Stimulated activated CD8-positive, alpha-beta memory T cell treated with anti-CD3 and anti-CD28 coated beads, Interleukin-15, amount 100 ng/mL, for 24 hours (primary cell): ENCODE data around the gene OR52K1.
"Not testable (repeated sequence)": the region's sequence is repeated elsewhere in the genome, so short reads cannot be mapped to it uniquely, and the experiment has no call there.

Source experiments
- DNase-seq: peaks from one replicate; pipeline ENCODE4 v3.0.0-alpha.2; 2020; ENCODE audit warnings: low read depth

The OR52K1 gene

DNA sequence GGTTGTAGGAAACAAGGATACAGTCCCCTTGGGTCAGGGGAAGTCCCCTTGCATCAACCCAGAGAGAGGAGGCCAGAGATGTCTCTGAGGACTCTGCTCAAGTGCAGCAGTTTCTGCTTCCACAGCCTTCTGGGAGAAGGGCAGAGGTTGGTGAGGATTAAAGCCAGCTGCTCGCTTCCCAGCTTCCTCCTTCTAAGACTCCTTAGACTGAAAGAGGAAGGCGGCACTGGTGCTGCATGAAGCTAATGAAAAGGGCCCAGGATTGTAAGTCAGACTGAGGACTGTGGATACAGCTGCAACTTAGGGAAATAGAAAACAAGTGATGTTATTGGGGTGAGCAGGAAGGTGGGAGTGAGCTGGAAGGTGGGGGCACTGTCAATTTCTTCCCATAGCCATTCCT is at the start of gene OR52K1:
Gene OR52K1, plus strand, starts transcription at position 202 of the 400 bp plus-strand sequence. CDS start 6,255 bp downstream, outside the sequence.
- no peak for DNase-seq

DNA sequence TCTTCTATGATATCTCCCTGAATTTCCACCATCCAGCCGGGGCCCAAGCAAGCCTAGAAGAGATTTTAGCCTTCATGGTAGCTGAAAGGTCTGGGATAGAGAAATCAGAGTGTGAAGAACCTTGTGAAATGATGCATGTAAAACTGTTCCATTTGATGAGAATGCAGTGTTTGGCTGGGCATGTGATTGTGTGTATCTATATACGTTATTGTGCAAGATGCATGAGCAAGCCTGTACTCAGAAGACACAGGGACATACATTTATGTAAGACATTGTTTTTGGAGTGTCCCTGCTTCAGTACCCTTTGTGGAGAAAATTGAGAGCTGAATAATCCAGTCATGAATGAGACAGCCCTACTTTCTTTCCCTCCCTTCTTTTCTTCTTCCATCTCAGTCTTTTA is 48.6 kb upstream of the OR52K1 start:
- DNase-seq, result no peak

DNA sequence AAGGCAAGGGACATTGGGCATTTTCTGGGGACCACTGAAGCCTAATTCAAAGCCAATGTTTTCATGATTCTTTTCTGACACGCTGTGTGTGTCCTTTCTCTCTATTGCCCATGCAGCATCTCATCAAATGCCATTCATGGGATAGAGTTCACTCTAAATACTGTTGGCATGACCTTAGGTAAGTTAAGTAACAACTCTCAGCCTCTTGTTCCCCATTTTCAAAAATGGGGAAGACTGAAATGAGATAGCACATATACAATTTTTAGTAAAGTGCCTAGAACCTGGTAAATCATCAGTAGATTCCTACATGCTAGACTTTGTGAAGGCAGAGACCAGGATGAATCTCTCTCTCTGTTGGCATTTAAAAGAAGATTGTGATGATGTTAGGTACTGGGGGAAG is 46.0 kb upstream of the OR52K1 start:
- no peak for DNase-seq

DNA sequence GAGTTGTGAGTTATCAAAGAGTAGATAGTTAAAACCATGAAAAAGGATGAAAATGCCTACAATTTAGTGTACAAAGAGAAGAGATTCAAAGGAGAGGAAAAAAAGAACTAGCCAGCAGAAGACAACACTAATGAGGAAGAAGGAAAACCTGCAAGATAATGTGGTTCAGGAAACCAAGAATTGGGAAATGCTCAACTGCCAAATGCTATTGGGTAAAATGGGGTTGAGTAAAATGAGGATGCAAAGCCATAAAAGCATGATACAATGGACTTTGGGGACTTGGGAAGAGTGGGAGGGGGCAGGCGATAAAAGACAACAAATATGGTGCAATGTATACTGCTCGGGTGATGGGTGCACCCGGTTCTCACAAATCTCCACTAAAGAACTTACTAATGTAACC is 40.9 kb upstream of the OR52K1 start:
- no peak for DNase-seq

DNA sequence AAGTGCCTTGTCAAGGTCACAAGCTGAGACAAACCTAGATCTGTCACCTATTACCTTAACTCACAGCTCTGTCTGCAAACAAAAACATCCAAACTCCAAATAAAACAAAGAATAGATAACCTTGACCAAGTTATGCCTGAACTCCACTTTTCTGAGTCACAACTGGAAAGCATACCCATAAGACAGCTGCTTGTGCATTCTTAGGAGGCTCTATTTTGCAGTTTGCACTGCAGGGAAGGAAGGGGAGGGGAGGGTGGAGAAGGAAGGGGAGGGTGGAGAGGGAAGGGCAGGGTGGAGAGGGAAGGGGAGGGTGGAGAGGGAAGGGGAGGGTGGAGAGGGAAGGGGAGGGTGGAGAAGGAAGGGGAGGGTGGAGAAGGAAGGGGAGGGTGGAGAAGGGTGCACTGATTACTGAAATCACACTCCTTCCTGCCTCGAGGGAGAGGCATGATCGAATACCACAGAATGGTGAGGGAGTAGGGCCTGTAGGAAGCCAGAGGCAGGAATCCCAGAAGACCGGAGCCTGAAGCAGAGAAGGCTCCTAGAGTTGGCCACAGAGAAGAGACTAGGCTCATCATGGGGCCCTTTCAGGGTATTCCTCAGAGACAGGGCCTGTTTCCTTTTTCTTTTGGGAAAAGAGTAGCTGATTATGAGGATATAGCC is 39.1 kb upstream of the OR52K1 start:
- DNase-seq, result no peak

DNA sequence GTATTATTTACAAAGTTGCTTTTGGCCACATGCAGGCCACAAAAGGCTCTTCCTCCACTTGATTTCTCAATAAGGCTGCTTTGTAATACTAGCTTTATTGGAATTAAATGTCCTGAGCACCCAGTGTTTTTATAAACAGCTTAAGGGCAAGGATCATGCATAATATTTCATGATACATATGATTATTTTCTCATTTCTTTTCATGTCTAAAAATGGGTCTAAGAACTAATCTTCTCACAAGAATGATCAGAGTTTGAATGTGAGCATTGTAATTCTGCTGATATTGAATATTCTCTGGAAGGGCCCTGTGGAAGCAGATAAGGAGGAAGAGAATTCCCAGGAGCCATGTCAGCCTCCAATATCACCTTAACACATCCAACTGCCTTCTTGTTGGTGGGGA is 33.5 kb upstream of the OR52K1 start, which contains the start of gene OR52K2:
Gene OR52K2, plus strand, starts transcription at position 301 of the 400 bp plus-strand sequence. Its CDS starts 45 bp downstream, at position 346.
- no peak for DNase-seq

DNA sequence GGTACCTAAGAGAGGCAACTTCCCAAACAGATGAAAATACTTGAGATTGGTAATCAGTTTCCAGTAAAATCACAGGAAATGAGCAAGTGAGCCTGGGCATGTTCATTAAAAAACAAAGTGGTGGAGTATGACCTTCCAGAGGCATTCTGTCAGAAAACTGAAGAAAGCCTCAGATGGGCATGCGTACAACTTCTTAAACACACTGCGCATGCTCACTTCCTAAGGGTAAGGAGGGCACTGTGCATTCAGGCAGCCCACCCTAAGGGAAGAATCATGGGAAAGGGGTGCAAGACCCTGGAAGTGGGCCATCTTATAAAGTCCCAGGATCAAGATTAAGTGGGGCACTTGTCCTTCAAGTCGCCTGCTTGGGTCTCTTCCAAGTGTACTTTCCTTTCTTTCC is 29.3 kb upstream of the OR52K1 start:
- no peak for DNase-seq

DNA sequence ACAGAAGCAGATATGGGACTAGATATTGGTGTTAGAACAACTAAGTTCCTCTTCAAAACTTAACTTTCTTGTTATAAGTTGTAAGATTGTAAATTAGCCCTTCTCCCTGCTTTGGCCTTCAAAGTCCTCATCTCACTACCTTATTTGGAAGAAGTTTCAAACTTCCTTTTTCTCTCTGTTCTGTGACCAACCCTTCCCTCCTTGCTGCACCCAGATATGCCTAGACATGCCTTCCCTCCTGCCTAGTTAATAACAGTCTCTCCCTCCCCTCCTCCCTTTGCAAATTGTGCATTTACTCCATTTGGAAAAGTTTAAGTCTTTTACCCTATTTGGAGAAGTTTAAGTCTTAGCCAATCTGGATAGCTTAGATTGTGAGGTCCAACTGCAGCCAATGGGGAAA is 28.4 kb upstream of the OR52K1 start:
- no peak for DNase-seq

DNA sequence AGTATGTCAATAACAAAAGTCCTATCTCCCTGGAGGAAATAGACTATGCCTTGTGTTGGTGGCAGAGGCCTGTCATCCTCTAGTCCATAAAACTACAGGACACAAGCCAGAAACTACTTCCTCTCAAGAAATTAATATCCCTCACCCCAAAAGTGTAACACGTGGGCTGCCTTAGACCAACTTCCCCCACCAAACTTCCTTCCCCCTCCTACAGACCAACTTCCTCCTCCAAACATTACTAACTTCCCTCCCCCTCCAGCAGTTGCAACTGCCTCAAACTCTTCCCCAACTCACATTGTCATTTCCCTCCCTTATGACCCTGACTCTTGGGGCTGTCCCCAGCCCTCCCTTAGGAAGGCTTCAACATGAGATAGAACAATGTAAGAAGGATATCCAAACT is 27.0 kb upstream of the OR52K1 start:
- DNase-seq, result no peak

DNA sequence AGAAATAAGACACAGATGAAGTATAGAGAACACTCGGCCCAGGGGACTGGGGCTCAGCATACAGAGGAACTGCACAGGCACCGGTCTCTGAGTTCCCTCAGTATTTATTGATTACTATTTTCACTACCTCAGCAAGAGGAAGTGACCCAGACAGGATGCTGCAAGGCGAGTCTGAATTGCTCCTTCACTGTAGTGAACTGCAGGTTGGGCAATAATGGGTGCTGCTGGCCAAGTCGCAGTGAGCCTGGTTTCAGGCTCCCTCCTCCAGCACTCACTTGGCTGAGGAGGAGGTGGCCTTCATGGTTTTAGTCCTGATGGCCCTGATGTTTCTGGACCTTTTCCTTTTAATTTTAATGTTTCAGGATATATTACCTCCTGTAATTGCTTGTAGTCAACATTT is 22.9 kb upstream of the OR52K1 start:
- no peak for DNase-seq

DNA sequence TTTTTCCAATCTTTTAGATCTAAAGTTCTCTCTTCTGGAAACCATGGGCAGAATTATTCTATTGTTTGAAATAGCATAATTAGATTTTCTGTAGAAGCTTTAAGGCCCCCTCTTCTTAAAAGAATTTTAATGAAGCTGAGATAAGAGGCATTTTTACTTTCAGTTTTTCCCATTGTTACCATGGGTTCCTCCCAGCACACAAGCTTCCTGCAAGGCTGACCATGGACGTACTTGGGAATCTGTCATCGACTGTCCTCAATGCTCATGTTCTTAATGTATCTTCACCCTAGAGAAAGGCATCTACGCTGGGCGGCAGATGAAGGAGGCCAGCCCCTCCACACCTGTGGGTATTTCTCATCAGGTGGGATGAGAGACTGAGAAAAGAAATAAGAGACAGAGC is 22.3 kb upstream of the OR52K1 start:
- no peak for DNase-seq

DNA sequence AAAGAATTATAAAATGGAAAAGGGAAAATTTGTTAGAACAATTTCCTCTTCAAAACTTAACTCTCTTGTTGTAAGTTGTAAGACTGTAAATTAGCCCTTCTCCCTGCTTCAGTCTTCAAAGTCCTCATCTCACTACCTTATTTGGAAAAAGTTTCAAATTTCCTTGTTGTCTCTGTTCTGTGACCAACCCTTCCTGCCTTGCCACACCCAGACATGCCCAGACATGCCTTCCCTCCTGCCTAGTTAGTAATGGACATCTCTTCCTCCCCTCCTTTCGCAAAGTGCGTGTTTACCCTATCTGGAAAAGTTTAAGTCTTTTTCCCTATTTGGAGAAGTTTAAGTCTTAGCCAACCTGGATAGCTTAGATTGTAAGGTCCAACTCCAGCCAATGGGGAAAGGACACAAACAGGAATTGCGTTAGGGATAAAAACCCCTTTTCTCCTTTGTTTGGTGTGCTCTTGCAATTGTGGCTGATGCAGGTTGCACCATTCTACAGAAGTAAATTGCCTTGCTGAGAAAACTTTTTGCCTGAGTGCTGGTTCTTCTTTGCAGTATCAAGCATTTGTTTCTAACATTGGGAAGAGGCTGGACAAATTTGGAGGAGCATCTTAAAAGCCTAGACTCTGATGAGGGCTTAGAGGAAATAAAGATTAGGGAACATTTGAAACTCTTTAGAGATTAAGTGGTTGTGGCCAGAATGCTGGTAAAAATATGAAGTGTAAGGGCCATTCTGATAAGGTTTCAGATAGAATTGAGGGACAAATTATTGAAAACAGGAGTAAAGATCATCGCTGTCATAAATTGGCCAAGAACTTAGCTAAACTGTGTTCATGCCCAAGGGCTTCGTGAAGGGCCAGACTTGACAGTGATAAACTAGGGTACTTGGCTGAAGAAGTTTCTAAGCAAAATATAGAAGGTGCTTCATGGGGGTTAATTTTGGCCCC is 18.0 kb upstream of the OR52K1 start:
- no peak for DNase-seq

DNA sequence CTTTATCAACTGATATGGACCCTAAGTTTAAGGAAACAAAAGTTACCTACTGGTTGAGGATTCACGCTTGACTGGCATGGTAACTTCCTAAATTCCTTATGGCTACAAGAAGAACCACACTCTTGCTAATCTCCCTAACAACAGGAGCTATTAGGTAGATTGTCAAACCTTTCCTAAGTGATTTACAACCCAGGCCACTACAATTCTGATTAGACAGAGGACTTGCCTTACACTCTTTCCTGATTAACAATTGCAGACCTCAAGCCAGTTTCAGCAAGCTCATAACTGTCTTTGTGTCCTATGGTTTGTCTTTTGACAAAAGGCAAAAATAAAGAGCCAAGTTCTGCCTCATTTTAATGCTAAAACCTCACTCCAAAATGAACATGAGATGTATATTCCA is 17.0 kb upstream of the OR52K1 start:
- no peak for DNase-seq

DNA sequence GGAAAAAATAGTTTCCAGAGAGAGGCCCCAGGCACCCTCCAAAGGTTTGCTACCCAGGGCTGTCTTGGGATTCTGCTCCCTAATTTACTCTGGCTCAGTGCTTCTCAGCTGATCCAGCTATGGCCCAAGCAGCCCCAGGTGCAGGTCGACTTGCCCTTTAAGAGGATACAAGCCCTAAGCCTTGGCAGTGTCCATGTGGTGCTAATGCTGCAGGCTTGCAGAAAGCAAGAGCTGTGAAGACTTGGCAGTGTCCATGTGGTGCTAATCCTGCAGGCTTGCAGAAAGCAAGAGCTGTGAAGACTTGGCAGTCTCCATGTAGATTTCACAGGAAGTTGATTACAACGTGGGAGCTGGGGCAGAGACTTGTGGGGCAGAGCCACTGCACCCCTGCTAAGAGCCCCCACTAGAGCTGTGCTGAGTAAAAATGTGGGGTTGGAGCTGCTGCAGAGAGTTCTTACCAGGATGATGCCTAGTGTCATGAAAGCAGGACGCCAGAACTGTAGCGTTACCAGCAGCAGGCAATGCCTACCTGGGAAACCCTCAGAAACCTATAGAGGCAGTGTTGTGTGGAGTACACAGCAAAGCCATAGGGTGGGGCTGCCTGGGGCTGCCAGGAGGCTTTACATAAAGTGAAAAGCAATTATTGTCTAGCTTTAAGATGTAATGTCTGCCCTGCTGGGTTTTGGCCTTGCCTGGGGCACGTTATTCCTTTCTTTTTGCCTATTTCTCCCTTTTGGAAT is 16.1 kb upstream of the OR52K1 start:
- no peak for DNase-seq

DNA sequence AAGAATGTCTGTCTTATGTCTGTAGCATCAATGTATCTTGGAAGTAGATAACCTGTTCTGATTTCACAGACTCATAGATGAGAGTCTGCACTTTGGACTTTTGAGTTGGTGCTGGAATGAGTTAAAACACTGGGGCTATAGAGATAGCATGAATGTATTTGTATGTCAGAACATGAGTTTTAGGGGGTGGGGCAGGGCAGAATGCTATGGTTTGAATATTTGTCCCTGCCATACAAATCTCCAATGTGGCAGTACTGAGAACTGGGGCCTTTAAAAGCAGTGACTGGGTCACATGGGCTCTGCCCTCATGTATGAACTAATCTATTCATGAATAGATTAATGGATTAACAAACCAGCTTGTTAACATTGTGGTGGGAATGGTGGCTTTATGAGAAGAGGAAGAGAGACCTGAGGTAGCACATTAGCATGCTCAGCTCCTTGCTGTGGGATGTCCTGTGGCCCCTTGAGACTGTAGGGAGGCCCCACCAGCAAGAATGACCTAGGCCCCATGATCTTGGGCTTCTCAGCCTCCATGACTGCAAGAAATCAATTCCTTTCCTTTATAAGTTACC is 15.5 kb upstream of the OR52K1 start:
- DNase-seq, result no peak

DNA sequence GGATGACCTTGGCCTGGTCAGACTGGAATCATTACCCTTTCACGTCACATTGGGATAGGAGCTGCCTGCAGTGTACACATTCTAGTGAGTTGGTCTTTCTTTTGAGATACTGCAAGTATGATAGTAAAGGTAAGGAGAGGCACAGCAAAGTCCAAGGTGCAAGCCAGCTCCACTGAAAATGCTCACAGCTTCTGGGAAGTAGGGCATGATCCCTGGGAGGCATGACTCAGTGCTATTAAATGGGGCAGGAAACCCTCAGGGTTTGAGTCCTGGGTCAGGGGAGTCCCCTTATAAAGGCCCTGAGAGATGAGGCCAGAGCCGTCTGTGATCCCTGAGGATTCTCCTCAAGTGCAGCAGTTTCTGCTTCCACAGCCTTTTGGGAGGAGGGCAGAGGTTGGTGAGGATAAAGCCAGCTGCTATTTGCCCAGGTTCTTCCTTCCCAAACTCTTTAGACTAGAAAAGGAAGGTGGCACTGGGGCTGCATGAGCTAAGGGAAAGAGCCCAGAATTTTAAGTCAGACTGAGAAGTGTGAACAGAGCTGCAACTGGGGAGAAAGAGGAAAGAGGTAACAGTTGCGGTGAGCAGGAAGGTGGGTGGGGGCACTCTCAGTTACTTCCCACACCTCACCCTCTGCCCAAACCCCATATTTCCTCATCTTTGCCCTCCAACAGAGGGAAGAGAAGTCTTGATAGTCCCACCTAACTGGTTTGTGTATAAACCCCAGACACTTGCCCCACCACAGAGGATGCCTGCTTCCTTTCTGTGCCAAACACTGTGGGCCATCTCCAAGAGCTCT is 14.4 kb upstream of the OR52K1 start:
- no peak for DNase-seq

DNA sequence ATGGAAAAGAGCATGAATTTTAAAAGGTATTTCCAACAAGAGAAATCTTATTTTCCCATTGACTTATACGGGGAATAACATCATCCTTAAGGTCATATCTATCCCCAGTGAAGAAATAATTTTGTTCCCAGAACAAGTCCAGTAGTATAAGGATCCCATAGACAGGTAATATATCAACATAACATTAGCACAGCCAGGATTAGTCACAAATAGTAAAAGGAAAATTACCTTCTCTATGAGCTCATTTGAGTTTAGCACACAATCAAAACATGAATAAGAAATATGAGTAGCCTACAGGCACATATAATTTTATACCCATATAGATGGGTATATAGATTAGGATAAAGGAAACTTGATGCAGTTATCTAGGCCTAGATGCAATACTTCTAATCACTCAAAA is 2.8 kb upstream of the OR52K1 start:
- no peak for DNase-seq

DNA sequence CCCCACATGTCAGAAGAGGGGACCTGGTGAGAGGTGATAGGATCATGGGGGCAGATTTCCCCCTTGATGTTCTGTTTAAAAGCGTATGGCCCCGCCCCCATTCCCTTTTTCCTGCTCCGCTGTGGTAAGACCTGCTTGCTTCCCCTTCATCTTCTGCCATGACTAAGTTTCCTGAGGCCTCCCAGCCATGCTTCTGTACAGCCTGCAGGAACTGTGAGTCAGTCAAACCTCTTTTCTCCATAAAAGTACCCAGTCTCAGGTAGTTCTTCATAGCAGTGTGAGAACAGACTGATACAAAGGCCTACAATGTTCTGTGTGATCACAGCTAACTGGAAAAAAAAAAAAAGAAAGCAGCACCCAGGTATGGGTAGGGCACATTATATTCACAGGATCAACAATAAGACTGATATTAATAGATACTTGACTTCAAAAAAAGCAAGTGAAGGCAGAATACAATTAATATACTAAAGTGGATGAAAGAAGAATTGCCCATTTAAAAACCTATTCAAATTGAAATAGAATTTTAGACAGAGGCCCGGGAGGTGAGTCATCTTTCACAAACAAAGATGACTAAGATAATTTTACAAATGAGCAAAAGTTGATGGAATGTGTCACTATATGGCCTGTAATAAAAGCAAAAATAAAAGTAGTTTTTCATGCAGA is 1.7 kb upstream of the OR52K1 start:
- DNase-seq, result no peak

DNA sequence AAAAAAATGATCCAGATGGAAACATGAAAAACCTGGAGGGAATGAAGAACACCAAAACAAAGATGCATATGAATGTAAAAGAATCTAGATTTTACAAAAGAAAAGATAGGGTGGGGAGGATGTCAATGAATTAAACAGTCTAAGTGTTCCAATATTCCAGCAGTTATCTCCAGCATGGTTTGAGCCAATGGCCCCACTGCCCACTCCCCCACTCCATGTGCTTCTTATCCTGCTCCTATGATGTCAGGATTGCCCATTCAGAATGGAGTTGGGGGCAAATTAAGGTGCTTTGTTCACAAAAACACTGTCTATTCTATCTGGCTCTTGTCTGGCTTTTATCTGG is 1.2 kb upstream of the OR52K1 start:
- DNase-seq, result no peak

DNA sequence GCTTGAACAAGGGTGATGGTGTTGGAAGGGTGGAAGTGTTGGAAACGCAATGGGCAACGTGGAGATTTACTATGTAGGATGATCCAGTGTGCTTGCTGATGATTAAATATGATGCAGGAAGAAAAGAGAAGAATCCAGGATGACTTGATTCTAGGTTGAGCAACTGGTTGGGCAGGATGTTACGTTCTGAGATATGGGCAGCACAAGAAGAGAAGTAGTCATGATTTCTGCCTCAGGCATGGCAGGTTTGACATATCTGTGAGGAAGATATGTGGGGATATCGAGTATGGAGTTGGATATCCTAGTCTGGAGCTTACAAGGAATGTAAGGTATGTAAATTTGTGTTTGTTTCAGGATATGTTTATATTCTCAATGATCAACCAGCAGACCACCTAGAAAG is 1.9 kb downstream of the OR52K1 start:
- DNase-seq, result no peak

DNA sequence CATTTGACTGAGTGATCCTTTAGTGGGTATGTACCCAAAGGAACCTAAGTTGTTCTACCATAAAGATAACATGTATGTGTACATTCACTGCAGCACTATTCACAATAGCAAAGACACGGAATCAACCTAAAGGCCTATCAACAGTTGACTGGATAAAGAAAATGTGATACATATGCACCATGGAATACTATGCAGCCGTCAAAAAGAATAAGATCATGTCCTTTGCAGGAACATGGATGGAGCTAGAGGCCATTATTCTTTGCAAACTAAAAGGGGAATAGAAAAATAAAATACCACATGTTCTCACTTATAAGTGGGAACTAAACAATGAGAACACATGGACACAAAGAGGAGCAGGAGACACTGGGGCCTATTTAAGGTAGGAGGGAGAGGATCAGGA is 9.0 kb downstream of the OR52K1 start:
- not testable (repeated sequence) for DNase-seq
